Amygdala (tissue), 56 donors: ENCODE data around the gene CDH12.
"Not testable (repeated sequence)": the region's sequence is repeated elsewhere in the genome, so short reads cannot be mapped to it uniquely, and the experiment has no call there.

Source experiments
- DNase-seq, 56 donors: peaks; one replicate each; lab custom pipeline; 2025; lab: John Stamatoyannopoulos, UW

CDH12 gene

GRCh38 chr5:22852807-22853660 is at the start of gene CDH12:
TSS of gene CDH12 (minus strand) at chr5:22853344.
- peak in 20 of 56 donors; percentile 1 to 55 (median 13) for DNase-seq

- no peak for DNase-seq
These were observed 48.7 kb upstream of the CDH12 start for GRCh38 chr5:22901885-22902284.

- DNase-seq: no peak
These were observed 47.7 kb upstream of the CDH12 start for GRCh38 chr5:22900801-22901310.

GRCh38 chr5:22899341-22899740 is 46.2 kb upstream of the CDH12 start:
- DNase-seq: no peak

- DNase-seq: no peak
These were observed 43.0 kb upstream of the CDH12 start for GRCh38 chr5:22896152-22896551.

- DNase-seq: no peak
These were observed 39.3 kb upstream of the CDH12 start for GRCh38 chr5:22892441-22892840.

GRCh38 chr5:22889720-22890119 is 36.6 kb upstream of the CDH12 start:
- no peak for DNase-seq

- DNase-seq: peak in 9 of 56 donors; percentile 0 to 23 (median 12)
These were observed 34.4 kb upstream of the CDH12 start for GRCh38 chr5:22887566-22887965.

- not testable (repeated sequence) for DNase-seq
These were observed 5.8 kb upstream of the CDH12 start for GRCh38 chr5:22858911-22859310.

GRCh38 chr5:22855824-22856223 is 2.7 kb upstream of the CDH12 start:
- no peak for DNase-seq

GRCh38 chr5:22850981-22851380 is 2.2 kb downstream of the CDH12 start:
- DNase-seq: peak in 1 of 56 donors; percentile 0

GRCh38 chr5:22846693-22847092 is 6.5 kb downstream of the CDH12 start:
- no peak for DNase-seq

GRCh38 chr5:22844636-22845035 is 8.5 kb downstream of the CDH12 start:
- no peak for DNase-seq

GRCh38 chr5:22844155-22844554 is 9.0 kb downstream of the CDH12 start:
- DNase-seq: no peak

GRCh38 chr5:22842574-22842973 is 10.6 kb downstream of the CDH12 start:
- DNase-seq: no peak

- DNase-seq: no peak
These were observed 15.3 kb downstream of the CDH12 start for GRCh38 chr5:22837803-22838202.

GRCh38 chr5:22835686-22836085 is 17.5 kb downstream of the CDH12 start:
- DNase-seq: no peak

- DNase-seq: no peak
These were observed 59.7 kb downstream of the CDH12 start for GRCh38 chr5:22793463-22793862.

- no peak for DNase-seq
These were observed 65.3 kb downstream of the CDH12 start for GRCh38 chr5:22787807-22788206.

GRCh38 chr5:22787398-22787797 is 65.7 kb downstream of the CDH12 start:
- no peak for DNase-seq

- DNase-seq: no peak
These were observed 72.4 kb downstream of the CDH12 start for GRCh38 chr5:22780756-22781155.

- DNase-seq: no peak
These were observed 73.6 kb downstream of the CDH12 start for GRCh38 chr5:22779499-22779898.
